H9 (cell line): Measurements from ENCODE around the gene HES6. TPM values are rescaled to one million over a fixed set of nuclear protein-coding genes. Genes with fewer than 3 reads are reported as not detected.

Source experiments
- DNase-seq: peaks from one replicate; pipeline ENCODE4 v3.0.0-alpha.2; 2017
- H2AFZ ChIP-seq: one replicate; pipeline ENCODE4 v1.6.1; 2013; ENCODE audit warnings: mild to moderate bottlenecking, low read length, control low read depth, moderate library complexity
- H2AK5ac ChIP-seq: 2 replicates; pipeline ENCODE4 v1.6.1; 2013; ENCODE audit warnings: low read length, control low read depth, mixed read lengths; ENCODE audit not compliant: insufficient read length
- H2BK120ac ChIP-seq: one replicate; pipeline ENCODE4 v1.6.1; 2013; ENCODE audit warnings: low read depth, mild to moderate bottlenecking, low read length, control low read depth, inconsistent platforms; ENCODE audit not compliant: poor library complexity, severe bottlenecking
- H2BK12ac ChIP-seq: 2 replicates; pipeline ENCODE4 v1.6.1; 2013; ENCODE audit warnings: low read length, control low read depth, mixed read lengths, low read depth; ENCODE audit not compliant: insufficient read length
- H2BK15ac ChIP-seq: 2 replicates; pipeline ENCODE4 v1.6.1; 2013; ENCODE audit warnings: low read depth, low read length, control low read depth
- H2BK20ac ChIP-seq: one replicate; pipeline ENCODE4 v1.6.1; 2013; ENCODE audit warnings: low read depth, mild to moderate bottlenecking, low read length, control low read depth, inconsistent platforms; ENCODE audit not compliant: poor library complexity, severe bottlenecking
- H2BK5ac ChIP-seq: 2 replicates; pipeline ENCODE4 v1.6.1; 2013; ENCODE audit warnings: low read length, control low read depth, mixed read lengths; ENCODE audit not compliant: insufficient read length
- H3K14ac ChIP-seq: 2 replicates; pipeline ENCODE4 v1.6.1; 2013; ENCODE audit warnings: low read length, control low read depth; ENCODE audit not compliant: insufficient read depth
- H3K18ac ChIP-seq: 2 replicates; pipeline ENCODE4 v1.6.1; 2013; ENCODE audit warnings: low read depth, mild to moderate bottlenecking, mixed read lengths, low read length, control low read depth; ENCODE audit not compliant: insufficient read length
- H3K23ac ChIP-seq: 2 replicates; pipeline ENCODE4 v1.6.1; 2013; ENCODE audit warnings: low read length, control low read depth, mixed read lengths, low read depth; ENCODE audit not compliant: insufficient read length
- H3K23me2 ChIP-seq: 2 replicates; pipeline ENCODE4 v1.6.1; 2013; ENCODE audit warnings: low read depth, mild to moderate bottlenecking, mixed read lengths, low read length, control low read depth; ENCODE audit not compliant: insufficient read length, poor library complexity, severe bottlenecking
- H3K27ac ChIP-seq: 2 replicates; pipeline ENCODE4 v1.5.1; 2013; ENCODE audit warnings: low read length, control low read depth, mixed read lengths, low read depth; ENCODE audit not compliant: insufficient read length
- H3K27me3 ChIP-seq: 2 replicates; pipeline ENCODE4 v1.6.1; 2013; ENCODE audit warnings: low read length, control low read depth, inconsistent platforms; ENCODE audit not compliant: insufficient read depth
- H3K4ac ChIP-seq: 2 replicates; pipeline ENCODE4 v1.6.1; 2013; ENCODE audit warnings: low read depth, mild to moderate bottlenecking, control low read depth, inconsistent platforms, low read length, moderate library complexity
- H3K4me1 ChIP-seq: 2 replicates; pipeline ENCODE4 v1.6.1; 2013; ENCODE audit warnings: low read length, control low read depth, inconsistent platforms; ENCODE audit not compliant: insufficient read depth
- H3K4me2 ChIP-seq: 2 replicates; pipeline ENCODE4 v1.6.1; 2013; ENCODE audit warnings: low read length, control low read depth, mixed read lengths; ENCODE audit not compliant: insufficient read length, insufficient read depth
- H3K56ac ChIP-seq: 2 replicates; pipeline ENCODE4 v1.6.1; 2013; ENCODE audit warnings: low read depth, mild to moderate bottlenecking, mixed read lengths, low read length, control low read depth; ENCODE audit not compliant: insufficient read length
- H3K79me1 ChIP-seq: 2 replicates; pipeline ENCODE4 v1.6.1; 2013; ENCODE audit warnings: low read depth, mild to moderate bottlenecking, moderate library complexity, low read length, control low read depth, inconsistent platforms; ENCODE audit not compliant: insufficient read depth, poor library complexity, severe bottlenecking
- H3K79me2 ChIP-seq: 2 replicates; pipeline ENCODE4 v1.6.1; 2013; ENCODE audit warnings: low read length, control low read depth, inconsistent platforms; ENCODE audit not compliant: insufficient read depth
- H3K9ac ChIP-seq: 2 replicates; pipeline ENCODE4 v1.6.1; 2013; ENCODE audit warnings: low read length, control low read depth, mixed read lengths; ENCODE audit not compliant: insufficient read length; ENCODE audit errors: extremely low read depth
- H3K9me3 ChIP-seq: one replicate; pipeline ENCODE4 v1.6.1; 2013; ENCODE audit warnings: low read depth, low read length, inconsistent platforms; ENCODE audit not compliant: control insufficient read depth
- H3T11ph ChIP-seq: one replicate; pipeline ENCODE4 v1.6.1; 2013; ENCODE audit warnings: mild to moderate bottlenecking, low read length, control low read depth, inconsistent platforms
- H4K20me1 ChIP-seq: one replicate; pipeline ENCODE4 v1.6.1; 2013; ENCODE audit not compliant: control insufficient read depth, insufficient read length, insufficient read depth
- H4K5ac ChIP-seq: 2 replicates; pipeline ENCODE4 v1.6.1; 2013; ENCODE audit warnings: low read depth, mild to moderate bottlenecking, mixed read lengths, low read length, control low read depth; ENCODE audit not compliant: insufficient read length
- H4K8ac ChIP-seq: replicated peaks from 2 replicates; pipeline ENCODE4 v1.6.1; 2013; ENCODE audit warnings: low read length, control low read depth, mixed read lengths, low read depth; ENCODE audit not compliant: insufficient read length
- H4K91ac ChIP-seq: 2 replicates; pipeline ENCODE4 v1.6.1; 2013; ENCODE audit warnings: low read depth, mild to moderate bottlenecking, moderate library complexity, mixed read lengths, low read length, control low read depth; ENCODE audit not compliant: insufficient read length
- H3K27ac Mint-ChIP-seq, 3 experiments: 2 replicates in 2 of 3; 3 replicates in 1 of 3; pipeline ENCODE4 v1.8.0; 2020 to 2021; ENCODE audit warnings: mixed read lengths in 3 of 3, mild to moderate bottlenecking in 1 of 3, moderate library complexity in 1 of 3
- H3K27me3 Mint-ChIP-seq: 2 replicates; pipeline ENCODE4 v1.8.0; 2021; ENCODE audit warnings: low read depth, mild to moderate bottlenecking, moderate library complexity, mixed read lengths
- H3K36me3 Mint-ChIP-seq, 3 experiments: 2 replicates in 2 of 3; 3 replicates in 1 of 3; pipeline ENCODE4 v1.8.0; 2020 to 2021; ENCODE audit warnings: low read depth in 3 of 3, mixed read lengths in 3 of 3; ENCODE audit not compliant: insufficient read depth in 1 of 3
- H3K4me1 Mint-ChIP-seq, 2 experiments: 2 replicates each; pipeline ENCODE4 v1.8.0; 2020; ENCODE audit warnings: mixed read lengths in 2 of 2
- H3K4me3 Mint-ChIP-seq, 2 experiments: 2 replicates in 1 of 2; 3 replicates in 1 of 2; pipeline ENCODE4 v1.8.0; 2020 to 2021; ENCODE audit warnings: mild to moderate bottlenecking in 2 of 2, mixed read lengths in 2 of 2, moderate library complexity in 1 of 2
- H3K9me3 Mint-ChIP-seq, 2 experiments: 2 replicates in 1 of 2; 3 replicates in 1 of 2; pipeline ENCODE4 v1.8.0; 2020; ENCODE audit warnings: mild to moderate bottlenecking in 2 of 2, mixed read lengths in 2 of 2, moderate library complexity in 1 of 2
- CTCF ChIP-seq: fragments of 200-600 bp; sonication (generic); conservative IDR thresholded peaks from 3 replicates; pipeline ENCODE4 v1.8.0; 2021; ENCODE audit warnings: antibody characterized with exemption, mild to moderate bottlenecking
- WGBS: extraction: QIAGEN DNeasy Blood & Tissue Kit; methylation state at CpG from one replicate; pipeline ENCODE4 v1.1.7; 2013; ENCODE audit warnings: missing lambda C conversion rate, low lambda C conversion rate, mixed read lengths; ENCODE audit not compliant: insufficient read length; ENCODE audit errors: extremely low coverage; 5-methylcytosine and 5-hydroxymethylcytosine counted together
- total RNA-seq: library from RNA; stranded (reverse); gene quantifications from 2 replicates; pipeline ENCODE4 v1.2.1, GENCODE V29; 2021

HES6 gene
- total RNA-seq, 1 experiment from 2014 or later = 27.1 TPM

DNA sequence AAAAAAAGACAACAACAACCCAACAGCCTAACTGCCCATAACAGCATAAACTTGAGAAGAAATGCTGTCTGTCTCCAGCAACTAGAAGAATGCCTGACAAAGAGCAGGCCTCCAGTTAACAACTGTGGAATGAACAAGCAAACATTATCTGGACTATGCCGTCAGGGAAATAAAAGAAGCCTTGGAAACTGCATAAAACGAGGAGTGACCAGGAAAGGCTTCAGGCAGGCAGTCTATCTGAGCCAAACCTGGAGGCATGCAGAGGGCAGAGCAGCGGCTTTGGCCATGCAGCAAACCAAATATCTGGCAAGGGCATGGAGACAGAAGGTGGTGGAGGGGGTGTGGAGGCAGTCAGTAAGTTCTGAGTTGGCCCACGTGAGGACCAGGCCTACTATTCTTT is 11.1 kb downstream of the HES6 start:
- H3K27me3 Mint-ChIP-seq = peaks cover 57% of the 10 kb centered on the region
- H3K9me3 ChIP-seq = no peaks in the 10 kb centered on the region
- no CpG with 5 or more reads among the region's 4 CpGs for WGBS

More for the DNA sequence above, 11.1 kb downstream of the HES6 start:
- H3K9me3 Mint-ChIP-seq = no peaks in the 10 kb centered on the region; a peak in 1 of 5 replicates
- peaks cover 0 to 2% (median 0%) of the 10 kb centered on the region in 3 experiments; a peak in 1 of 7 replicates for H3K36me3 Mint-ChIP-seq
- no peak overlapping the region for H3K9ac ChIP-seq
- H2BK120ac ChIP-seq = no peak overlapping the region
- peaks cover 8% of the 10 kb centered on the region; the same call in 1 of the 2 replicates for H3K27me3 ChIP-seq
- no peak overlapping the region for H3K4me2 ChIP-seq
- H3K4me3 Mint-ChIP-seq = no peak overlapping the region
- TF ChIP-seq CTCF = no peak
- H2AFZ ChIP-seq = no peak overlapping the region
- H2BK15ac ChIP-seq = no peak overlapping the region
- H3K4me1 ChIP-seq = peaks cover 3% of the 10 kb centered on the region; the same call in 1 of the 2 replicates
- no peak overlapping the region for H3K18ac ChIP-seq
- H3K14ac ChIP-seq = no peak overlapping the region
- H3T11ph ChIP-seq = no peak overlapping the region
- no peak overlapping the region for H2BK5ac ChIP-seq
- DNase-seq = no peak
- peaks cover 12 to 14% of the 10 kb centered on the region in 2 experiments for H3K4me1 Mint-ChIP-seq
- H4K91ac ChIP-seq = no peak overlapping the region
- no peak overlapping the region for H4K8ac ChIP-seq
- no peak overlapping the region for H2BK12ac ChIP-seq
- no peaks in the 10 kb centered on the region for H3K79me2 ChIP-seq
- H2BK20ac ChIP-seq = no peak overlapping the region
- peaks cover 9% of the 10 kb centered on the region for H3K23me2 ChIP-seq
- no peak overlapping the region for H4K5ac ChIP-seq
- H3K56ac ChIP-seq = no peak overlapping the region
- H2AK5ac ChIP-seq = no peak overlapping the region
- no peak overlapping the region for H3K27ac ChIP-seq
- H3K4ac ChIP-seq = no peak overlapping the region
- no peak overlapping the region for H3K23ac ChIP-seq
- H3K79me1 ChIP-seq = no peaks in the 10 kb centered on the region
- no peaks in the 10 kb centered on the region for H4K20me1 ChIP-seq
- H3K27ac Mint-ChIP-seq = no peak overlapping the region
